ENCODE data around the gene ZNF414.
A peak's percentile ranks its signal among the peaks of the same experiment; 100 is the strongest.

The ZNF414 gene

GRCh38 chr19:8469613-8470368 lies 44.2 kb downstream of the ZNF414 start:
- H3K4me1 ChIP-seq (ENCODE audit: control insufficient read depth in 5 of 5, insufficient read depth in 5 of 5, low read length in 5 of 5), result peaks cover 0 to 3% (median 0%) of the 10 kb centered on the region in 5 donors
- H3K36me3 ChIP-seq (ENCODE audit: control insufficient read depth in 5 of 5, insufficient read depth in 5 of 5, low read length in 5 of 5), result peaks cover 49 to 98% (median 91%) of the 10 kb centered on the region in 5 donors
- H3K27ac ChIP-seq (ENCODE audit: low read depth, low read length), result no peak overlapping the region
- H3K9ac ChIP-seq (ENCODE audit: low read length in 5 of 5), result no peak overlapping the region
- no peak overlapping the region for H3K4me3 ChIP-seq (ENCODE audit: low read depth in 1 of 5, low read length in 5 of 5)
- H3K9me3 ChIP-seq (ENCODE audit: control insufficient read depth in 5 of 5, low read length in 5 of 5), result no peaks in the 10 kb centered on the region
- no peaks in the 10 kb centered on the region for H3K27me3 ChIP-seq (ENCODE audit: control insufficient read depth in 5 of 5, insufficient read depth in 4 of 5, low read length in 5 of 5)

- H3K27ac ChIP-seq (ENCODE audit: low read depth, low read length), result no peak overlapping the region
- no peak overlapping the region for H3K4me3 ChIP-seq (ENCODE audit: low read depth in 1 of 5, low read length in 5 of 5)
- no peaks in the 10 kb centered on the region for H3K4me1 ChIP-seq (ENCODE audit: control insufficient read depth in 5 of 5, insufficient read depth in 5 of 5, low read length in 5 of 5)
- H3K36me3 ChIP-seq (ENCODE audit: control insufficient read depth in 5 of 5, insufficient read depth in 5 of 5, low read length in 5 of 5), result peaks cover 44 to 98% (median 91%) of the 10 kb centered on the region in 5 donors
- H3K27me3 ChIP-seq (ENCODE audit: control insufficient read depth in 5 of 5, insufficient read depth in 4 of 5, low read length in 5 of 5), result no peaks in the 10 kb centered on the region
- no peak overlapping the region for H3K9ac ChIP-seq (ENCODE audit: low read length in 5 of 5)
- no peaks in the 10 kb centered on the region for H3K9me3 ChIP-seq (ENCODE audit: control insufficient read depth in 5 of 5, low read length in 5 of 5)
Measured at GRCh38 chr19:8468761-8469373, 45.1 kb downstream of the ZNF414 start.

GRCh38 chr19:8468124-8468523 lies 45.8 kb downstream of the ZNF414 start:
- Histone ChIP-seq H3K4me3 (ENCODE audit: low read depth in 1 of 5, low read length in 5 of 5) (no peak overlapping the region), H3K9me3 (ENCODE audit: control insufficient read depth in 5 of 5, low read length in 5 of 5) (no peaks in the 10 kb centered on the region), H3K27me3 (ENCODE audit: control insufficient read depth in 5 of 5, insufficient read depth in 4 of 5, low read length in 5 of 5) (no peaks in the 10 kb centered on the region), H3K9ac (ENCODE audit: low read length in 5 of 5) (no peak overlapping the region), H3K36me3 (ENCODE audit: control insufficient read depth in 5 of 5, insufficient read depth in 5 of 5, low read length in 5 of 5) (peaks cover 43 to 99% (median 90%) of the 10 kb centered on the region in 5 donors), H3K4me1 (ENCODE audit: control insufficient read depth in 5 of 5, insufficient read depth in 5 of 5, low read length in 5 of 5) (no peaks in the 10 kb centered on the region), H3K27ac (ENCODE audit: low read depth, low read length) (no peak overlapping the region)

- Histone ChIP-seq H3K27ac (ENCODE audit: low read depth, low read length) (no peak overlapping the region), H3K27me3 (ENCODE audit: control insufficient read depth in 5 of 5, insufficient read depth in 4 of 5, low read length in 5 of 5) (no peaks in the 10 kb centered on the region), H3K36me3 (ENCODE audit: control insufficient read depth in 5 of 5, insufficient read depth in 5 of 5, low read length in 5 of 5) (peaks cover 46 to 88% (median 78%) of the 10 kb centered on the region in 5 donors), H3K9ac (ENCODE audit: low read length in 5 of 5) (no peak overlapping the region), H3K9me3 (ENCODE audit: control insufficient read depth in 5 of 5, low read length in 5 of 5) (no peaks in the 10 kb centered on the region), H3K4me1 (ENCODE audit: control insufficient read depth in 5 of 5, insufficient read depth in 5 of 5, low read length in 5 of 5) (peaks cover 0 to 6% (median under 1%) of the 10 kb centered on the region in 5 donors), H3K4me3 (ENCODE audit: low read depth in 1 of 5, low read length in 5 of 5) (no peak overlapping the region)
Measured at GRCh38 chr19:8466018-8466417, 47.9 kb downstream of the ZNF414 start.

GRCh38 chr19:8463365-8463764 lies 50.6 kb downstream of the ZNF414 start:
- Histone ChIP-seq H3K4me1 (ENCODE audit: control insufficient read depth in 5 of 5, insufficient read depth in 5 of 5, low read length in 5 of 5) (peaks cover 7 to 32% (median 26%) of the 10 kb centered on the region in 5 donors), H3K4me3 (ENCODE audit: low read depth in 1 of 5, low read length in 5 of 5) (no peak overlapping the region), H3K36me3 (ENCODE audit: control insufficient read depth in 5 of 5, insufficient read depth in 5 of 5, low read length in 5 of 5) (peaks cover 33 to 66% (median 52%) of the 10 kb centered on the region in 5 donors), H3K9me3 (ENCODE audit: control insufficient read depth in 5 of 5, low read length in 5 of 5) (no peaks in the 10 kb centered on the region), H3K9ac (ENCODE audit: low read length in 5 of 5) (no peak overlapping the region), H3K27me3 (ENCODE audit: control insufficient read depth in 5 of 5, insufficient read depth in 4 of 5, low read length in 5 of 5) (no peaks in the 10 kb centered on the region), H3K27ac (ENCODE audit: low read depth, low read length) (no peak overlapping the region)

GRCh38 chr19:8462571-8462970 lies 51.4 kb downstream of the ZNF414 start:
- Histone ChIP-seq H3K4me1 (ENCODE audit: control insufficient read depth in 5 of 5, insufficient read depth in 5 of 5, low read length in 5 of 5) (peaks cover 7 to 40% (median 31%) of the 10 kb centered on the region in 5 donors), H3K9ac (ENCODE audit: low read length in 5 of 5) (no peak overlapping the region), H3K9me3 (ENCODE audit: control insufficient read depth in 5 of 5, low read length in 5 of 5) (no peaks in the 10 kb centered on the region), H3K27ac (ENCODE audit: low read depth, low read length) (no peak overlapping the region), H3K4me3 (ENCODE audit: low read depth in 1 of 5, low read length in 5 of 5) (no peak overlapping the region), H3K27me3 (ENCODE audit: control insufficient read depth in 5 of 5, insufficient read depth in 4 of 5, low read length in 5 of 5) (no peaks in the 10 kb centered on the region), H3K36me3 (ENCODE audit: control insufficient read depth in 5 of 5, insufficient read depth in 5 of 5, low read length in 5 of 5) (peaks cover 32 to 61% (median 50%) of the 10 kb centered on the region in 5 donors)

- Histone ChIP-seq H3K36me3 (ENCODE audit: control insufficient read depth in 5 of 5, insufficient read depth in 5 of 5, low read length in 5 of 5) (peaks cover 29 to 60% (median 45%) of the 10 kb centered on the region in 5 donors), H3K4me3 (ENCODE audit: low read depth in 1 of 5, low read length in 5 of 5) (no peak overlapping the region), H3K27me3 (ENCODE audit: control insufficient read depth in 5 of 5, insufficient read depth in 4 of 5, low read length in 5 of 5) (no peaks in the 10 kb centered on the region), H3K9ac (ENCODE audit: low read length in 5 of 5) (no peak overlapping the region), H3K27ac (ENCODE audit: low read depth, low read length) (no peak overlapping the region), H3K4me1 (ENCODE audit: control insufficient read depth in 5 of 5, insufficient read depth in 5 of 5, low read length in 5 of 5) (peaks cover 7 to 46% (median 35%) of the 10 kb centered on the region in 5 donors), H3K9me3 (ENCODE audit: control insufficient read depth in 5 of 5, low read length in 5 of 5) (no peaks in the 10 kb centered on the region)
Measured at GRCh38 chr19:8461891-8462290, 52.1 kb downstream of the ZNF414 start.

GRCh38 chr19:8461376-8461775 lies 52.6 kb downstream of the ZNF414 start:
- no peak overlapping the region for H3K4me3 ChIP-seq (ENCODE audit: low read depth in 1 of 5, low read length in 5 of 5)
- H3K4me1 ChIP-seq (ENCODE audit: control insufficient read depth in 5 of 5, insufficient read depth in 5 of 5, low read length in 5 of 5), result peaks cover 7 to 51% (median 37%) of the 10 kb centered on the region in 5 donors
- no peaks in the 10 kb centered on the region for H3K27me3 ChIP-seq (ENCODE audit: control insufficient read depth in 5 of 5, insufficient read depth in 4 of 5, low read length in 5 of 5)
- H3K9ac ChIP-seq (ENCODE audit: low read length in 5 of 5), result no peak overlapping the region
- H3K36me3 ChIP-seq (ENCODE audit: control insufficient read depth in 5 of 5, insufficient read depth in 5 of 5, low read length in 5 of 5), result peaks cover 26 to 60% (median 45%) of the 10 kb centered on the region in 5 donors
- H3K9me3 ChIP-seq (ENCODE audit: control insufficient read depth in 5 of 5, low read length in 5 of 5), result no peaks in the 10 kb centered on the region
- peak overlapping the region; percentile 79 for H3K27ac ChIP-seq (ENCODE audit: low read depth, low read length)

GRCh38 chr19:8460516-8461298 lies 53.3 kb downstream of the ZNF414 start:
- peak overlapping the region; percentile 79 for H3K27ac ChIP-seq (ENCODE audit: low read depth, low read length)
- H3K9ac ChIP-seq (ENCODE audit: low read length in 5 of 5), result peak overlapping the region in 1 of 5 donors; percentile 31
- H3K36me3 ChIP-seq (ENCODE audit: control insufficient read depth in 5 of 5, insufficient read depth in 5 of 5, low read length in 5 of 5), result peaks cover 20 to 60% (median 44%) of the 10 kb centered on the region in 5 donors
- peaks cover 7 to 53% (median 39%) of the 10 kb centered on the region in 5 donors for H3K4me1 ChIP-seq (ENCODE audit: control insufficient read depth in 5 of 5, insufficient read depth in 5 of 5, low read length in 5 of 5)
- H3K27me3 ChIP-seq (ENCODE audit: control insufficient read depth in 5 of 5, insufficient read depth in 4 of 5, low read length in 5 of 5), result no peaks in the 10 kb centered on the region
- H3K4me3 ChIP-seq (ENCODE audit: low read depth in 1 of 5, low read length in 5 of 5), result peak overlapping the region in 1 of 5 donors; percentile 13
- no peaks in the 10 kb centered on the region for H3K9me3 ChIP-seq (ENCODE audit: control insufficient read depth in 5 of 5, low read length in 5 of 5)

Measured in subcutaneous abdominal adipose tissue (tissue), 5 donors.